ENCODE measurements around the gene MEOX2. TPM values are rescaled to one million over a fixed set of nuclear protein-coding genes. Genes with fewer than 3 reads are reported as not detected.

Gene MEOX2
- polyA plus RNA-seq, 4 donors, result 0.78 to 2.4 TPM; not detected in 2

- WGBS, 3 donors, result 72 to 83% (median 81%) methylated on average over 4 of the region's 4 CpGs
- FAIRE-seq, result no peak
- no peaks in the 10 kb centered on the region for H3K27me3 ChIP-seq (ENCODE audit: control insufficient read depth in 3 of 3, insufficient read depth in 3 of 3, low read length in 3 of 3)
Observed at GRCh38 chr7:15650787-15651186, 35.7 kb downstream of the MEOX2 start.

GRCh38 chr7:15648461-15648961 is 38.0 kb downstream of the MEOX2 start:
- Histone ChIP-seq H3K27me3 (ENCODE audit: control insufficient read depth in 3 of 3, insufficient read depth in 3 of 3, low read length in 3 of 3) (no peaks in the 10 kb centered on the region), H3K27ac (ENCODE audit: low read depth in 1 of 3, low read length in 2 of 3) (no peak overlapping the region), H3K4me3 (ENCODE audit: low read depth in 1 of 3, low read length in 3 of 3) (no peak overlapping the region), H3K4me1 (ENCODE audit: control insufficient read depth in 3 of 3, insufficient read depth in 2 of 3, low read depth in 1 of 3, low read length in 2 of 3) (no peaks in the 10 kb centered on the region), H3K9me3 (ENCODE audit: control insufficient read depth in 2 of 2, insufficient read depth in 1 of 2, low read depth in 1 of 2, low read length in 1 of 2) (no peaks in the 10 kb centered on the region), H3K36me3 (ENCODE audit: control insufficient read depth in 3 of 3, insufficient read depth in 2 of 3, low read depth in 1 of 3, low read length in 3 of 3) (no peaks in the 10 kb centered on the region)
- FAIRE-seq (no peak), DNase-seq (no peak)
- WGBS, 3 donors, result 36 to 56% (median 47%) methylated on average over 5 of the region's 5 CpGs

More at GRCh38 chr7:15650787-15651186, 35.7 kb downstream of the MEOX2 start:
- no peaks in the 10 kb centered on the region for H3K9me3 ChIP-seq (ENCODE audit: control insufficient read depth in 2 of 2, insufficient read depth in 1 of 2, low read depth in 1 of 2, low read length in 1 of 2)
- DNase-seq, result no peak
- H3K27ac ChIP-seq (ENCODE audit: low read depth in 1 of 3, low read length in 2 of 3), result no peak overlapping the region
- no peak overlapping the region for H3K4me3 ChIP-seq (ENCODE audit: low read depth in 1 of 3, low read length in 3 of 3)
- no peaks in the 10 kb centered on the region for H3K36me3 ChIP-seq (ENCODE audit: control insufficient read depth in 3 of 3, insufficient read depth in 2 of 3, low read depth in 1 of 3, low read length in 3 of 3)
- no peaks in the 10 kb centered on the region for H3K4me1 ChIP-seq (ENCODE audit: control insufficient read depth in 3 of 3, insufficient read depth in 2 of 3, low read depth in 1 of 3, low read length in 2 of 3)

GRCh38 chr7:15647309-15647708 is 39.2 kb downstream of the MEOX2 start:
- Histone ChIP-seq H3K4me3 (ENCODE audit: low read depth in 1 of 3, low read length in 3 of 3) (no peak overlapping the region), H3K27me3 (ENCODE audit: control insufficient read depth in 3 of 3, insufficient read depth in 3 of 3, low read length in 3 of 3) (no peaks in the 10 kb centered on the region), H3K36me3 (ENCODE audit: control insufficient read depth in 3 of 3, insufficient read depth in 2 of 3, low read depth in 1 of 3, low read length in 3 of 3) (no peaks in the 10 kb centered on the region), H3K9me3 (ENCODE audit: control insufficient read depth in 2 of 2, insufficient read depth in 1 of 2, low read depth in 1 of 2, low read length in 1 of 2) (no peaks in the 10 kb centered on the region), H3K27ac (ENCODE audit: low read depth in 1 of 3, low read length in 2 of 3) (no peak overlapping the region), H3K4me1 (ENCODE audit: control insufficient read depth in 3 of 3, insufficient read depth in 2 of 3, low read depth in 1 of 3, low read length in 2 of 3) (no peaks in the 10 kb centered on the region)
- WGBS, 3 donors, result 87 to 95% (median 93%) methylated on average over 1 of the region's 1 CpG
- no peak for DNase-seq
- FAIRE-seq, result no peak

GRCh38 chr7:15643000-15643705 is 43.3 kb downstream of the MEOX2 start:
- no peaks in the 10 kb centered on the region for H3K27me3 ChIP-seq (ENCODE audit: control insufficient read depth in 3 of 3, insufficient read depth in 3 of 3, low read length in 3 of 3)
- no peaks in the 10 kb centered on the region for H3K9me3 ChIP-seq (ENCODE audit: control insufficient read depth in 2 of 2, insufficient read depth in 1 of 2, low read depth in 1 of 2, low read length in 1 of 2)
- no peaks in the 10 kb centered on the region for H3K4me1 ChIP-seq (ENCODE audit: control insufficient read depth in 3 of 3, insufficient read depth in 2 of 3, low read depth in 1 of 3, low read length in 2 of 3)
- DNase-seq (no peak), FAIRE-seq (no peak)
- H3K27ac ChIP-seq (ENCODE audit: low read depth in 1 of 3, low read length in 2 of 3), result no peak overlapping the region
- no peak overlapping the region for H3K4me3 ChIP-seq (ENCODE audit: low read depth in 1 of 3, low read length in 3 of 3)
- 85 to 97% (median 95%) methylated on average over 3 of the region's 3 CpGs for WGBS, 3 donors
- H3K36me3 ChIP-seq (ENCODE audit: control insufficient read depth in 3 of 3, insufficient read depth in 2 of 3, low read depth in 1 of 3, low read length in 3 of 3), result no peaks in the 10 kb centered on the region

- no peaks in the 10 kb centered on the region for H3K9me3 ChIP-seq (ENCODE audit: control insufficient read depth in 2 of 2, insufficient read depth in 1 of 2, low read depth in 1 of 2, low read length in 1 of 2)
- H3K27me3 ChIP-seq (ENCODE audit: control insufficient read depth in 3 of 3, insufficient read depth in 3 of 3, low read length in 3 of 3), result no peaks in the 10 kb centered on the region
- DNase-seq, result no peak
- no peak overlapping the region for H3K4me3 ChIP-seq (ENCODE audit: low read depth in 1 of 3, low read length in 3 of 3)
- no peaks in the 10 kb centered on the region for H3K36me3 ChIP-seq (ENCODE audit: control insufficient read depth in 3 of 3, insufficient read depth in 2 of 3, low read depth in 1 of 3, low read length in 3 of 3)
- H3K27ac ChIP-seq (ENCODE audit: low read depth in 1 of 3, low read length in 2 of 3), result no peak overlapping the region
- WGBS, 3 donors, result 50 to 74% (median 65%) methylated on average over 1 of the region's 1 CpG
- H3K4me1 ChIP-seq (ENCODE audit: control insufficient read depth in 3 of 3, insufficient read depth in 2 of 3, low read depth in 1 of 3, low read length in 2 of 3), result no peaks in the 10 kb centered on the region
- FAIRE-seq, result no peak
Observed at GRCh38 chr7:15628876-15629275, 57.6 kb downstream of the MEOX2 start.

GRCh38 chr7:15626041-15626440 is 60.4 kb downstream of the MEOX2 start:
- no peak overlapping the region for H3K4me3 ChIP-seq (ENCODE audit: low read depth in 1 of 3, low read length in 3 of 3)
- no peak for FAIRE-seq
- no peaks in the 10 kb centered on the region for H3K27me3 ChIP-seq (ENCODE audit: control insufficient read depth in 3 of 3, insufficient read depth in 3 of 3, low read length in 3 of 3)
- no peak overlapping the region for H3K27ac ChIP-seq (ENCODE audit: low read depth in 1 of 3, low read length in 2 of 3)
- 81 to 90% (median 86%) methylated on average over 1 of the region's 1 CpG for WGBS, 3 donors
- H3K36me3 ChIP-seq (ENCODE audit: control insufficient read depth in 3 of 3, insufficient read depth in 2 of 3, low read depth in 1 of 3, low read length in 3 of 3), result no peaks in the 10 kb centered on the region
- no peaks in the 10 kb centered on the region for H3K9me3 ChIP-seq (ENCODE audit: control insufficient read depth in 2 of 2, insufficient read depth in 1 of 2, low read depth in 1 of 2, low read length in 1 of 2)
- no peak for DNase-seq
- no peaks in the 10 kb centered on the region for H3K4me1 ChIP-seq (ENCODE audit: control insufficient read depth in 3 of 3, insufficient read depth in 2 of 3, low read depth in 1 of 3, low read length in 2 of 3)

GRCh38 chr7:15625466-15625865 is 61.0 kb downstream of the MEOX2 start:
- H3K27me3 ChIP-seq (ENCODE audit: control insufficient read depth in 3 of 3, insufficient read depth in 3 of 3, low read length in 3 of 3), result no peaks in the 10 kb centered on the region
- H3K36me3 ChIP-seq (ENCODE audit: control insufficient read depth in 3 of 3, insufficient read depth in 2 of 3, low read depth in 1 of 3, low read length in 3 of 3), result no peaks in the 10 kb centered on the region
- FAIRE-seq (no peak), DNase-seq (no peak)
- H3K4me3 ChIP-seq (ENCODE audit: low read depth in 1 of 3, low read length in 3 of 3), result no peak overlapping the region
- no peak overlapping the region for H3K27ac ChIP-seq (ENCODE audit: low read depth in 1 of 3, low read length in 2 of 3)
- no peaks in the 10 kb centered on the region for H3K4me1 ChIP-seq (ENCODE audit: control insufficient read depth in 3 of 3, insufficient read depth in 2 of 3, low read depth in 1 of 3, low read length in 2 of 3)
- no peaks in the 10 kb centered on the region for H3K9me3 ChIP-seq (ENCODE audit: control insufficient read depth in 2 of 2, insufficient read depth in 1 of 2, low read depth in 1 of 2, low read length in 1 of 2)
- WGBS, 3 donors, result 46 to 78% (median 67%) methylated on average over 1 of the region's 1 CpG

GRCh38 chr7:15621468-15621867 is 65.0 kb downstream of the MEOX2 start:
- DNase-seq (no peak), FAIRE-seq (no peak)
- H3K27ac ChIP-seq (ENCODE audit: low read depth in 1 of 3, low read length in 2 of 3), result no peak overlapping the region
- no peaks in the 10 kb centered on the region for H3K27me3 ChIP-seq (ENCODE audit: control insufficient read depth in 3 of 3, insufficient read depth in 3 of 3, low read length in 3 of 3)
- no peak overlapping the region for H3K4me3 ChIP-seq (ENCODE audit: low read depth in 1 of 3, low read length in 3 of 3)
- 76 to 91% (median 88%) methylated on average over 2 of the region's 2 CpGs for WGBS, 3 donors
- no peaks in the 10 kb centered on the region for H3K9me3 ChIP-seq (ENCODE audit: control insufficient read depth in 2 of 2, insufficient read depth in 1 of 2, low read depth in 1 of 2, low read length in 1 of 2)
- H3K4me1 ChIP-seq (ENCODE audit: control insufficient read depth in 3 of 3, insufficient read depth in 2 of 3, low read depth in 1 of 3, low read length in 2 of 3), result no peaks in the 10 kb centered on the region
- no peaks in the 10 kb centered on the region for H3K36me3 ChIP-seq (ENCODE audit: control insufficient read depth in 3 of 3, insufficient read depth in 2 of 3, low read depth in 1 of 3, low read length in 3 of 3)
